Upper lobe of left lung (tissue), 6 donors: Measurements from ENCODE around the gene CELSR1. TPM values are rescaled to one million over a fixed set of nuclear protein-coding genes. Genes with fewer than 3 reads are reported as not detected.

ENCODE experiments used
- ATAC-seq, 2 donors: fragments of 200-7000 bp; cut with Tn5 transposase; one replicate each; pipeline ENCODE4 v1.9.1; 2022; ENCODE audit warnings: mild to moderate bottlenecking in 2 of 2, moderate library complexity in 2 of 2; ENCODE audit not compliant: low FRiP score in 2 of 2
- DNase-seq, 2 donors: peaks; one replicate each; pipeline ENCODE4 v3.0.0-alpha.2; 2019 to 2020
- H3K27ac ChIP-seq, 4 donors: fragments of 200-600 bp; sonication (generic); one replicate each; pipeline ENCODE4 v1.5.1; 2016 to 2019
- H3K27me3 ChIP-seq, 4 donors: fragments of 200-600 bp; sonication (generic); one replicate each; pipeline ENCODE4 v1.5.1; 2017 to 2019
- H3K36me3 ChIP-seq, 4 donors: fragments of 200-600 bp; sonication (generic); one replicate each; pipeline ENCODE4 v1.5.1; 2016 to 2019
- H3K4me1 ChIP-seq, 4 donors: fragments of 200-600 bp; sonication (generic); one replicate each; pipeline ENCODE4 v1.5.1; 2018 to 2019
- H3K4me3 ChIP-seq, 4 donors: fragments of 200-600 bp; sonication (generic); one replicate each; pipeline ENCODE4 v1.5.1; 2017 to 2019; ENCODE audit warnings: mild to moderate bottlenecking in 2 of 4, moderate library complexity in 1 of 4
- H3K9me3 ChIP-seq, 4 donors: fragments of 200-600 bp; sonication (generic); one replicate each; pipeline ENCODE4 v1.5.1; 2018 to 2019
- EP300 ChIP-seq, 4 donors: sonication (generic); formaldehyde crosslinking; IDR thresholded peaks; one replicate each; pipeline ENCODE4 v1.5.1; 2017; ENCODE audit warnings: antibody characterized with exemption in 4 of 4, control low read depth in 2 of 4
- POLR2A ChIP-seq, 4 donors: fragments of 450-650 bp; IDR thresholded peaks; one replicate each; pipeline ENCODE4 v1.5.1; 2016 to 2017; ENCODE audit warnings: antibody characterized with exemption in 4 of 4, mild to moderate bottlenecking in 2 of 4
- POLR2AphosphoS5 ChIP-seq, 2 donors: sonication (generic); formaldehyde crosslinking; IDR thresholded peaks; one replicate each; pipeline ENCODE4 v1.5.1; 2017; ENCODE audit warnings: antibody characterized with exemption in 2 of 2
- WGBS, 2 donors: methylation state at CpG; one replicate each; pipeline ENCODE4 v1.1.5; 2017 to 2018; 5-methylcytosine and 5-hydroxymethylcytosine counted together
- total RNA-seq, 6 donors: library from RNA; depleted of rRNA in 4 of 6; stranded (reverse); fragments of >200 nt in 4 of 6; gene quantifications; one replicate each; pipeline versions ENCODE4 v1.1.0 to v1.2.1, GENCODE V29; 2016 to 2021
- TF ChIP-seq, protein P1 (sequence below), 6 experiments: fragments of 450-650 bp in 4 of 6; fragments of 200-600 bp in 2 of 6; sonication (generic) in 2 of 6; IDR thresholded peaks; one replicate each; pipeline ENCODE4 v1.5.1; 2016 to 2019; ENCODE audit warnings: antibody characterized with exemption in 6 of 6
- donor health status: DM: no; HTN: no; CAD: no; lungs with moderate emphysema.
- donor health status: DM: no; HTN: yes; CAD: no; lungs with severe emphysema.

The CELSR1 gene
- total RNA-seq, 6 donors from 2014 or later = 45.1 to 145 (median 80.1) TPM

DNA sequence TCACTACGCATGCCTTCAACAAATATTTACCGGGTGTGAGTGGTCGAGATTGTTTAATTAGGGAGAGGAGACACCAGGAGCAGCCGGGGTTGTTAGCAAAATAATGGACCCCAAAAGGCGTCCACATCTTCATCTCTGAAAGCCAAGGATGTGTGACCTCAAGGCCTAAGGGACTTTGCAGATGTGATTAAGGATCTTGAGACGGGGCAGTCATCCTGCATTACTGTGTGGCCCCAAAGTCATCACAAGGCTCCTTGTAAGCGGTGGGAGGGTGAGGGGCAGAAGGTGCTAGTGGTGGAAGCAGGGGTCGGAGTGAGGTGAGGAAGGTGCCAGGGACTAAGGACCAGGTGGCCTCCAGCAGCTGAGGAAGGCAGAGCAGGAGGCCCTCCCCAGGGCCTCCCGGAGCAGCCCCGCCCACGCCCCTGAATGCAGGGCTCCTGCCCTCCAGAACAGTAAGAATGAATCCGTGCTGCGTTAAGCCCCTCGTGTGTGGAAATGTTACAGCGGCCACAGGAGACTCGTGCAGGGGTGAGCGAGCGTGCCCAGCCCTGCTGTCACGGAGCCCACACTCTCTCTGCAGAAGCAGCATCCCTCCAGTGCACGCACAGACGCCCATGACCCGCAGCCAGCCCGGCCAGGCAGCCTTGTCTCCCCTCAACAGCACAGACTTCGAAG is 83.5 kb downstream of the CELSR1 start:
- TF ChIP-seq POLR2A (IDR thresholded peaks at IDR 0.05) (no peak), EP300 (IDR thresholded peaks at IDR 0.05) (no peak), POLR2AphosphoS5 (IDR thresholded peaks at IDR 0.05) (no peak)
- TF ChIP-seq, protein P1, sequence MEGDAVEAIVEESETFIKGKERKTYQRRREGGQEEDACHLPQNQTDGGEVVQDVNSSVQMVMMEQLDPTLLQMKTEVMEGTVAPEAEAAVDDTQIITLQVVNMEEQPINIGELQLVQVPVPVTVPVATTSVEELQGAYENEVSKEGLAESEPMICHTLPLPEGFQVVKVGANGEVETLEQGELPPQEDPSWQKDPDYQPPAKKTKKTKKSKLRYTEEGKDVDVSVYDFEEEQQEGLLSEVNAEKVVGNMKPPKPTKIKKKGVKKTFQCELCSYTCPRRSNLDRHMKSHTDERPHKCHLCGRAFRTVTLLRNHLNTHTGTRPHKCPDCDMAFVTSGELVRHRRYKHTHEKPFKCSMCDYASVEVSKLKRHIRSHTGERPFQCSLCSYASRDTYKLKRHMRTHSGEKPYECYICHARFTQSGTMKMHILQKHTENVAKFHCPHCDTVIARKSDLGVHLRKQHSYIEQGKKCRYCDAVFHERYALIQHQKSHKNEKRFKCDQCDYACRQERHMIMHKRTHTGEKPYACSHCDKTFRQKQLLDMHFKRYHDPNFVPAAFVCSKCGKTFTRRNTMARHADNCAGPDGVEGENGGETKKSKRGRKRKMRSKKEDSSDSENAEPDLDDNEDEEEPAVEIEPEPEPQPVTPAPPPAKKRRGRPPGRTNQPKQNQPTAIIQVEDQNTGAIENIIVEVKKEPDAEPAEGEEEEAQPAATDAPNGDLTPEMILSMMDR (IDR thresholded peaks at IDR 0.05) = no peak
- peak in 1 of 2 donors; percentile 66 for DNase-seq
- no peak overlapping the region for H3K4me3 ChIP-seq
- ATAC-seq = no peak
- no peaks in the 10 kb centered on the region for H3K9me3 ChIP-seq
- no peaks in the 10 kb centered on the region for H3K27me3 ChIP-seq
- H3K27ac ChIP-seq = peak overlapping the region in 1 of 4 donors; percentile 32
- WGBS, 2 donors = 69 to 75% methylated on average over 9 to 24 of the region's 24 CpGs
- peaks cover 8 to 49% (median 29%) of the 10 kb centered on the region in 4 donors for H3K4me1 ChIP-seq
- H3K36me3 ChIP-seq = no peaks in the 10 kb centered on the region

DNA sequence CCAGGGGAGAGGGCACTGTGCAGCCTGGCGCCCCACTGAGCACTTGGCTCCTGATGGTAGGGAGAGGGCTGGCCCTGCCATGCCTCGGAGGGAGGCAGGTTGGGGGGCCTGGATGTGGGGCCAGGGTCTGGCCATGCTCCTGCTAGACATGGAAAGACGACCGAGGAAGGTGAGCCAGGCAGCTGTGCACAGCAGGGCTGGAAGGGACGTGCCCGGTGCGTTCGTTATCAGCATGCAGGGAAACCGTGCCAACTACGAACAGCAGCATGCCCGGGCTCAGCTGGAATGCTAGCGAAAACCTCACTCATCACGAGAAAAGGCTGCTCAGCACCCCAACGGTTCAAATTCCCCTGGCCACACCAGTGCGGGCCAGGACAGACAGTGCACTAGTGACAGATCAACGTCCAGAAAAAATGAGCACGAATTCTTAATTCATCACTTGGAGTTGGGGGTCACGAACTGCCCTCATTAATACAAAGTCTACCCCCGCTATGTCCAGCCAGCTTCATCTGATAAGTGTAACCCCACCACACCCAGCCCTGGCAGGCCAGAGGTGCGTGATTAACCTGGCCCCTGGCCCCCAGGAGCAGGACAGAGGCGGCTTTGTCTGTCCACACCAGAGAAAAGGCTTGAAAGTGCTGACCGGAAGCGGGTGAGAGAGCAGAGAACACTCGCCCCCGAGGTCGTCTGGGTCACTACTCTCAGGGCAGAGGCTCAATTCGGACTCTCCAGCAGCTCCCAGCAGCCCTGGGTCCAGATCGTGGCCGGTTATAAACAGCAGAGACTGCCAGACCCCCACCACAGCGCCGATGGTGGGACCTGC is 84.2 kb downstream of the CELSR1 start:
- ATAC-seq = no peak
- H3K27ac ChIP-seq = peak overlapping the region in 3 of 4 donors; percentile 48 to 55 (median 48)
- TF ChIP-seq POLR2A (IDR thresholded peaks at IDR 0.05) (no peak), POLR2AphosphoS5 (IDR thresholded peaks at IDR 0.05) (no peak), EP300 (IDR thresholded peaks at IDR 0.05) (no peak)
- TF ChIP-seq, protein P1 (IDR thresholded peaks at IDR 0.05) = no peak
- H3K4me3 ChIP-seq = no peak overlapping the region
- H3K9me3 ChIP-seq = no peaks in the 10 kb centered on the region
- H3K4me1 ChIP-seq = peaks cover 8 to 53% (median 29%) of the 10 kb centered on the region in 4 donors
- no peaks in the 10 kb centered on the region for H3K36me3 ChIP-seq
- peak in 1 of 2 donors; percentile 48 for DNase-seq
- WGBS, 2 donors = 55 to 57% methylated on average over 21 to 30 of the region's 31 CpGs
- H3K27me3 ChIP-seq = no peaks in the 10 kb centered on the region

DNA sequence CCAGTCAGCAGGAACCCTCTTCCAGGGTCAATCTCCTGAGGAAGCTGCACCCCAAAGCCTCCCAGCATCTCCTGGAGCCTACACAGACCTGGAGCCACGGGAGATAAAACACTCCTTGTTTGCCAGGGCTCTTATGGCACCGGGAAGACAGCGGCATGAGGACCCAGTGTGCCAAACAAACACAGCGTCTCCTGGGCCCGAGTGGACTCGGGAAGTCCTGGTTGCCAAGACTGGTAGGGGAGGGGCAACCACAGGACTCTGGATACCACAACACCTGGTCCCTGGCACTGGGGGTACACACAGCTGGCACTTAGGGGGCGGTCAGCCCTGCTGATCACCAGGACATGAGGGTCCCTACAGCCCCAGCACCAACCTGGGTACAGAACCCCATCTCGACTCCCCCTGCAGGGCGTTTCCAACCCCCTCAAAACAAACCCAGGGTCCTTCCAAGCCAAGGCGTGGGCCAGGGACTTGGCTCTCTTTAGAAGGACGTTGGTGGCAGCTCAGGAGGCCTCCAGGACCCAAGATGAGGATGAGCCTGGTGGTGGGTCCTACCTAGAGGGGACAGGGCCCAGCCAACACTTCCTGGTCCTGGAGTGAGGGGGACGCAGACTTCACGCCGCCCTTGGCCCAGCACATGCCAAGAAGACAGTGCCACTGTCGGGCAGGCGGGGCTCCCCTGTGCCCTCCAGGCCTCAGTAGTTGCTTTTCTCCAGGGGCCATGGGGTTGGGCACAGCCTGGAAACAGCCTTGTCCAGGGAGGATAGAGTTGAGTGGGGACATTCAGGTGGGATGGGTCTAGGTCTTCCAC is 85.0 kb downstream of the CELSR1 start:
- 75 to 85% methylated on average over 5 to 16 of the region's 16 CpGs for WGBS, 2 donors
- H3K9me3 ChIP-seq = no peaks in the 10 kb centered on the region
- DNase-seq (peak in 1 of 2 donors; percentile 35), ATAC-seq (no peak)
- no peaks in the 10 kb centered on the region for H3K36me3 ChIP-seq
- no peaks in the 10 kb centered on the region for H3K27me3 ChIP-seq
- peaks cover 8 to 60% (median 35%) of the 10 kb centered on the region in 4 donors for H3K4me1 ChIP-seq
- peak overlapping the region in 3 of 4 donors; percentile 48 to 55 (median 48) for H3K27ac ChIP-seq
- TF ChIP-seq EP300 (IDR thresholded peaks at IDR 0.05) (no peak), POLR2A (IDR thresholded peaks at IDR 0.05) (no peak), POLR2AphosphoS5 (IDR thresholded peaks at IDR 0.05) (no peak)
- TF ChIP-seq, protein P1 (IDR thresholded peaks at IDR 0.05) = no peak
- H3K4me3 ChIP-seq = no peak overlapping the region

DNA sequence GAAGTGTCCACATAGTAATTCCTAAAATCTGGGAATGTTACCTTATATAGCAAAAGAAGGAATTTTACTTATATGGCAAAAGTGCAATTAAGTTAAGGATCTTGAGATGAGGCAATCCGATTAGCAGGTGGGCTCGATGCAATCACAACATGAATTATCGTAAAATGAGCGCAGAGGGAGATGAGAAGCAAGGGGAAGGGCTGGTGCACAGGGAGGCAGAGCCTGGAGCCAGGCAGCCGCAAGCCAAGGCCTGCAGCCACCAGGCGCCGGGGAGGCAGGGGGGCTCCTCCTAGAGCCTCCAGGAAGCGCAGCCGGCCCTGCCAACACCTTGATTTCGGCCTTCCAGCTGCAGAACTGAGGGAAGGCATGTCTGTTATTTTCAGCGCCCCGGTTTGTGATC is 85.7 kb downstream of the CELSR1 start:
- H3K9me3 ChIP-seq = no peaks in the 10 kb centered on the region
- 72 to 81% methylated on average over 7 to 10 of the region's 12 CpGs for WGBS, 2 donors
- ATAC-seq = no peak
- TF ChIP-seq EP300 (IDR thresholded peaks at IDR 0.05) (no peak), POLR2A (IDR thresholded peaks at IDR 0.05) (no peak), POLR2AphosphoS5 (IDR thresholded peaks at IDR 0.05) (no peak)
- TF ChIP-seq, protein P1 (IDR thresholded peaks at IDR 0.05) = no peak
- DNase-seq = no peak
- peaks cover 8 to 65% (median 39%) of the 10 kb centered on the region in 4 donors for H3K4me1 ChIP-seq
- peak overlapping the region; percentile 16 to 55 (median 48) for H3K27ac ChIP-seq
- no peaks in the 10 kb centered on the region for H3K27me3 ChIP-seq
- no peaks in the 10 kb centered on the region for H3K36me3 ChIP-seq
- no peak overlapping the region for H3K4me3 ChIP-seq
